Ascending aorta (tissue), 2 donors: ENCODE measurements around the gene SARM1. TPM values are rescaled to one million over a fixed set of nuclear protein-coding genes. Genes with fewer than 3 reads are reported as not detected.

ENCODE experiments used
- DNase-seq, 2 donors: peaks; one replicate each; pipeline ENCODE4 v3.0.0-alpha.2; 2019; ENCODE audit warnings: low spot score in 2 of 2
- H3K27ac ChIP-seq, 2 donors: fragments of 200-600 bp; sonication (generic); one replicate each; pipeline ENCODE4 v1.5.1; 2016 to 2017; ENCODE audit warnings: mild to moderate bottlenecking in 1 of 2
- H3K27me3 ChIP-seq: fragments of 200-600 bp; sonication (generic); one replicate; pipeline ENCODE4 v1.5.1; 2017
- H3K36me3 ChIP-seq, 2 donors: fragments of 200-600 bp; sonication (generic); one replicate each; pipeline ENCODE4 v1.5.1; 2016
- H3K4me1 ChIP-seq, 2 donors: fragments of 200-600 bp; sonication (generic); one replicate each; pipeline ENCODE4 v1.5.1; 2016 to 2017; ENCODE audit warnings: mild to moderate bottlenecking in 1 of 2
- H3K4me3 ChIP-seq, 2 donors: fragments of 200-600 bp; sonication (generic); one replicate each; pipeline ENCODE4 v1.5.1; 2016 to 2017; ENCODE audit warnings: mild to moderate bottlenecking in 1 of 2
- H3K9me3 ChIP-seq, 2 donors: fragments of 200-600 bp; sonication (generic); one replicate each; pipeline ENCODE4 v1.5.1; 2016
- CTCF ChIP-seq, 3 experiments: fragments of 200-600 bp in 2 of 3; fragments of 450-650 bp in 1 of 3; sonication (generic) in 2 of 3; IDR thresholded peaks; one replicate each; pipeline ENCODE4 v1.5.1; 2016 to 2019; ENCODE audit warnings: antibody characterized with exemption in 3 of 3, mild to moderate bottlenecking in 1 of 3, moderate library complexity in 1 of 3
- intact Hi-C: fragments of 100-400 bp; cut with DNase I; formaldehyde crosslinking; loops from one replicate; pipeline ENCODE4 v1.15.1; 2023
- total RNA-seq: library from RNA; depleted of rRNA; stranded (reverse); fragments of >200 nt; gene quantifications from one replicate; pipeline ENCODE4 v1.1.0, GENCODE V29; 2016

SARM1 gene
- total RNA-seq, 1 donor from 2014 or later: 121 TPM

GRCh38 chr17:28333083-28333746 is 38.3 kb upstream of the SARM1 start:
- Histone ChIP-seq H3K27ac (no peak overlapping the region), H3K4me3 (no peak overlapping the region), H3K36me3 (peaks cover 31 to 34% of the 10 kb centered on the region in 2 donors), H3K4me1 (peaks cover 23 to 31% of the 10 kb centered on the region in 2 donors), H3K27me3 (no peaks in the 10 kb centered on the region), H3K9me3 (no peaks in the 10 kb centered on the region)
- DNase-seq: no peak
- intact Hi-C loops: no loop called here
- no peak for TF ChIP-seq CTCF (IDR thresholded peaks at IDR 0.05)

GRCh38 chr17:28334171-28334570 is 37.3 kb upstream of the SARM1 start:
- no peak for DNase-seq
- Histone ChIP-seq H3K36me3 (peaks cover 21 to 24% of the 10 kb centered on the region in 2 donors), H3K4me1 (peaks cover 27 to 36% of the 10 kb centered on the region in 2 donors), H3K4me3 (peak overlapping the region; percentile 93 to 95), H3K27ac (peak overlapping the region in 1 of 2 donors; percentile 96), H3K27me3 (no peaks in the 10 kb centered on the region), H3K9me3 (no peaks in the 10 kb centered on the region)
- intact Hi-C loops: no loop called here
- no peak for TF ChIP-seq CTCF (IDR thresholded peaks at IDR 0.05)

GRCh38 chr17:28334666-28335200 is 36.8 kb upstream of the SARM1 start:
- intact Hi-C loops: loop anchor here (1.0 to 5.0 kb wide), 5 partner anchors 15 to 313 kb away; partner anchors contain the start of genes BLTP2, NLK, POLDIP2 and SARM1

GRCh38 chr17:28335201-28335958 is 36.1 kb upstream of the SARM1 start, which contains the start of the genes IFT20 and TNFAIP1:
Gene IFT20, minus strand, starts transcription at chr17:28335472. Its CDS starts 3,487 bp downstream, at chr17:28331985.
Gene TNFAIP1, plus strand, starts transcription at chr17:28335761. Its CDS starts 3,761 bp downstream, at chr17:28339522.
- peak; percentile 99 to 100 for DNase-seq
- Histone ChIP-seq H3K9me3 (no peaks in the 10 kb centered on the region), H3K27me3 (no peaks in the 10 kb centered on the region), H3K27ac (peak within 1 kb of the TSS; percentile 93 to 96), H3K4me3 (peak within 1 kb of the TSS; percentile 93 to 95), H3K36me3 (peaks cover 17 to 26% of the 10 kb centered on the region in 2 donors), H3K4me1 (peaks cover 27 to 36% of the 10 kb centered on the region in 2 donors)
- intact Hi-C loops: loop anchor here (1.0 to 5.0 kb wide), 5 partner anchors 16 to 312 kb away; partner anchors contain the start of genes BLTP2, NLK, POLDIP2 and SARM1
- TF ChIP-seq CTCF (IDR thresholded peaks at IDR 0.05): no peak

More at GRCh38 chr17:28334666-28335200, 36.8 kb upstream of the SARM1 start:
- Histone ChIP-seq H3K9me3 (no peaks in the 10 kb centered on the region), H3K27ac (peak overlapping the region; percentile 85 to 96), H3K36me3 (peaks cover 16 to 25% of the 10 kb centered on the region in 2 donors), H3K27me3 (no peaks in the 10 kb centered on the region), H3K4me3 (peak overlapping the region; percentile 93 to 95), H3K4me1 (peaks cover 27 to 36% of the 10 kb centered on the region in 2 donors)
- TF ChIP-seq CTCF (IDR thresholded peaks at IDR 0.05): no peak
- DNase-seq: no peak
